Activated naive CD4-positive, alpha-beta T cell treated with anti-CD3 and anti-CD28 coated beads, Interleukin-2, amount 10 ng/mL, durations not matched to agents 7 days and 5 days (primary cell): ENCODE results near the gene CAPN15.
"Not testable (repeated sequence)": the region's sequence is repeated elsewhere in the genome, so short reads cannot be mapped to it uniquely, and the experiment has no call there.

Source experiments
- CTCF ChIA-PET: fragments of 350-600 bp; sonication (Branson Sonifier 250); formaldehyde crosslinking; loops from one replicate; lab custom pipeline; 2021; ENCODE audit warnings: antibody characterized with exemption; lab: Charles Lee
- DNase-seq: peaks from one replicate; pipeline ENCODE4 v3.0.0-alpha.2; 2020
- H3K27ac Mint-ChIP-seq: one replicate; pipeline ENCODE4 v1.8.0; 2021; ENCODE audit warnings: mild to moderate bottlenecking, moderate library complexity, mixed read lengths
- H3K27me3 Mint-ChIP-seq: one replicate; pipeline ENCODE4 v1.8.0; 2021; ENCODE audit warnings: mild to moderate bottlenecking, mixed read lengths
- H3K36me3 Mint-ChIP-seq: one replicate; pipeline ENCODE4 v1.8.0; 2021; ENCODE audit warnings: mixed read lengths
- H3K4me1 Mint-ChIP-seq: one replicate; pipeline ENCODE4 v1.8.0; 2021; ENCODE audit warnings: mixed read lengths
- H3K4me3 Mint-ChIP-seq: one replicate; pipeline ENCODE4 v1.8.0; 2021; ENCODE audit warnings: mild to moderate bottlenecking, moderate library complexity, mixed read lengths
- H3K9me3 Mint-ChIP-seq: one replicate; pipeline ENCODE4 v1.8.0; 2021; ENCODE audit warnings: mixed read lengths

The CAPN15 gene

GRCh38 chr16:499924-500323 lies 27.6 kb upstream of the CAPN15 start:
- no peak overlapping the region for H3K4me3 Mint-ChIP-seq
- no peak for DNase-seq
- no peak overlapping the region for H3K27ac Mint-ChIP-seq
- no peaks in the 10 kb centered on the region for H3K36me3 Mint-ChIP-seq
- H3K27me3 Mint-ChIP-seq: no peaks in the 10 kb centered on the region
- CTCF ChIA-PET: no interaction called here
- H3K4me1 Mint-ChIP-seq: peaks cover 4% of the 10 kb centered on the region
- H3K9me3 Mint-ChIP-seq: no peaks in the 10 kb centered on the region

- Mint-ChIP-seq H3K36me3 (no peaks in the 10 kb centered on the region), H3K9me3 (no peaks in the 10 kb centered on the region), H3K4me1 (no peaks in the 10 kb centered on the region), H3K27ac (no peak overlapping the region), H3K4me3 (no peak overlapping the region), H3K27me3 (no peaks in the 10 kb centered on the region)
- no peak for DNase-seq
- CTCF ChIA-PET: no interaction called here
These were observed 26.8 kb upstream of the CAPN15 start for GRCh38 chr16:500709-501108.

GRCh38 chr16:502179-502943 lies 25.2 kb upstream of the CAPN15 start:
- no peak for DNase-seq
- CTCF ChIA-PET: no interaction called here
- Mint-ChIP-seq H3K27me3 (no peaks in the 10 kb centered on the region), H3K27ac (no peak overlapping the region), H3K9me3 (no peaks in the 10 kb centered on the region), H3K4me3 (no peak overlapping the region), H3K36me3 (no peaks in the 10 kb centered on the region), H3K4me1 (no peaks in the 10 kb centered on the region)

- no peaks in the 10 kb centered on the region for H3K27me3 Mint-ChIP-seq
- no peaks in the 10 kb centered on the region for H3K4me1 Mint-ChIP-seq
- CTCF ChIA-PET: no interaction called here
- no peak overlapping the region for H3K4me3 Mint-ChIP-seq
- no peaks in the 10 kb centered on the region for H3K9me3 Mint-ChIP-seq
- no peak for DNase-seq
- H3K27ac Mint-ChIP-seq: no peak overlapping the region
- no peaks in the 10 kb centered on the region for H3K36me3 Mint-ChIP-seq
These were observed 24.1 kb upstream of the CAPN15 start for GRCh38 chr16:503150-504071.

- no peaks in the 10 kb centered on the region for H3K4me1 Mint-ChIP-seq
- CTCF ChIA-PET: no interaction called here
- no peaks in the 10 kb centered on the region for H3K36me3 Mint-ChIP-seq
- no peak for DNase-seq
- H3K4me3 Mint-ChIP-seq: no peak overlapping the region
- H3K9me3 Mint-ChIP-seq: no peaks in the 10 kb centered on the region
- H3K27me3 Mint-ChIP-seq: no peaks in the 10 kb centered on the region
- H3K27ac Mint-ChIP-seq: no peak overlapping the region
These were observed 21.9 kb upstream of the CAPN15 start for GRCh38 chr16:505479-506245.

- CTCF ChIA-PET: no interaction called here
- no peaks in the 10 kb centered on the region for H3K9me3 Mint-ChIP-seq
- H3K36me3 Mint-ChIP-seq: no peaks in the 10 kb centered on the region
- no peaks in the 10 kb centered on the region for H3K4me1 Mint-ChIP-seq
- H3K27me3 Mint-ChIP-seq: no peaks in the 10 kb centered on the region
- DNase-seq: no peak
- no peak overlapping the region for H3K27ac Mint-ChIP-seq
- H3K4me3 Mint-ChIP-seq: no peak overlapping the region
These were observed 21.3 kb upstream of the CAPN15 start for GRCh38 chr16:506246-506546.

- DNase-seq, H3K4me3 Mint-ChIP-seq, H3K27me3 Mint-ChIP-seq, H3K4me1 Mint-ChIP-seq, CTCF ChIA-PET, H3K36me3 Mint-ChIP-seq, H3K9me3 Mint-ChIP-seq, H3K27ac Mint-ChIP-seq: not testable (repeated sequence)
These were observed 20.0 kb upstream of the CAPN15 start for GRCh38 chr16:507527-507926.

- Mint-ChIP-seq H3K9me3 (no peaks in the 10 kb centered on the region), H3K4me1 (no peaks in the 10 kb centered on the region), H3K27ac (no peak overlapping the region), H3K36me3 (no peaks in the 10 kb centered on the region), H3K4me3 (no peak overlapping the region), H3K27me3 (no peaks in the 10 kb centered on the region)
- CTCF ChIA-PET: no interaction called here
- no peak for DNase-seq
These were observed 19.5 kb upstream of the CAPN15 start for GRCh38 chr16:507996-508395.

GRCh38 chr16:508884-509736 lies 18.4 kb upstream of the CAPN15 start:
- CTCF ChIA-PET: interaction anchor here (0.6 kb wide), 1 partner anchor 88 kb away, joined by 3 read pairs; no protein-coding TSS in a partner anchor
- no peak overlapping the region for H3K4me3 Mint-ChIP-seq

GRCh38 chr16:510066-510825 lies 17.3 kb upstream of the CAPN15 start:
- Mint-ChIP-seq H3K27ac (no peak overlapping the region), H3K4me3 (no peak overlapping the region), H3K9me3 (no peaks in the 10 kb centered on the region), H3K4me1 (no peaks in the 10 kb centered on the region), H3K27me3 (no peaks in the 10 kb centered on the region), H3K36me3 (no peaks in the 10 kb centered on the region)
- no peak for DNase-seq
- CTCF ChIA-PET: no interaction called here

More at GRCh38 chr16:508884-509736, 18.4 kb upstream of the CAPN15 start:
- no peaks in the 10 kb centered on the region for H3K27me3 Mint-ChIP-seq
- no peaks in the 10 kb centered on the region for H3K9me3 Mint-ChIP-seq
- H3K27ac Mint-ChIP-seq: no peak overlapping the region
- H3K36me3 Mint-ChIP-seq: no peaks in the 10 kb centered on the region
- DNase-seq: no peak
- no peaks in the 10 kb centered on the region for H3K4me1 Mint-ChIP-seq

- Mint-ChIP-seq H3K4me3 (no peak overlapping the region), H3K4me1 (no peaks in the 10 kb centered on the region), H3K9me3 (no peaks in the 10 kb centered on the region), H3K36me3 (no peaks in the 10 kb centered on the region), H3K27ac (no peak overlapping the region), H3K27me3 (no peaks in the 10 kb centered on the region)
- CTCF ChIA-PET: interaction anchor here (1.9 kb wide), 1 partner anchor 17 kb away, joined by 4 read pairs; no protein-coding TSS in a partner anchor
- DNase-seq: no peak
These were observed 14.7 kb upstream of the CAPN15 start for GRCh38 chr16:512802-513201.

GRCh38 chr16:513950-514349 lies 13.6 kb upstream of the CAPN15 start:
- Mint-ChIP-seq H3K4me3 (no peak overlapping the region), H3K27ac (no peak overlapping the region), H3K27me3 (no peaks in the 10 kb centered on the region), H3K9me3 (no peaks in the 10 kb centered on the region), H3K4me1 (no peaks in the 10 kb centered on the region), H3K36me3 (no peaks in the 10 kb centered on the region)
- no peak for DNase-seq
- CTCF ChIA-PET: interaction anchor here (1.9 kb wide), 1 partner anchor 18 kb away, joined by 4 read pairs; no protein-coding TSS in a partner anchor
